Large intestine (tissue), 3 donors: ENCODE results near the gene PHF21A. TPM values are rescaled to one million over a fixed set of nuclear protein-coding genes. Genes with fewer than 3 reads are reported as not detected.
"Not testable (repeated sequence)": the region's sequence is repeated elsewhere in the genome, so short reads cannot be mapped to it uniquely, and the experiment has no call there.

Experiments used
- DNase-seq, 2 donors: peaks; one replicate each; pipeline versions ENCODE4 v3.0.0 to v3.0.0-alpha.2; 2013
- H3K27ac ChIP-seq: one replicate; pipeline ENCODE4 v1.5.1; 2013; ENCODE audit warnings: low read length
- H3K27me3 ChIP-seq: 2 replicates; pipeline ENCODE4 v1.6.1; 2013; ENCODE audit warnings: low read length; ENCODE audit not compliant: control insufficient read depth, insufficient read depth
- H3K36me3 ChIP-seq: 2 replicates; pipeline ENCODE4 v1.6.1; 2013; ENCODE audit warnings: low read length; ENCODE audit not compliant: control insufficient read depth, insufficient read depth
- H3K4me1 ChIP-seq: one replicate; pipeline ENCODE4 v1.6.1; 2013; ENCODE audit warnings: low read length; ENCODE audit not compliant: control insufficient read depth, insufficient read depth
- H3K4me3 ChIP-seq: one replicate; pipeline ENCODE4 v1.5.1; 2013; ENCODE audit warnings: low read length
- H3K9me3 ChIP-seq: one replicate; pipeline ENCODE4 v1.6.1; 2013; ENCODE audit warnings: mild to moderate bottlenecking, low read depth, low read length, moderate library complexity; ENCODE audit not compliant: control insufficient read depth
- WGBS: methylation state at CpG from one replicate; pipeline ENCODE4 v1.1.5; 2013; ENCODE audit warnings: low lambda C conversion rate; ENCODE audit not compliant: insufficient coverage; 5-methylcytosine and 5-hydroxymethylcytosine counted together
- polyA plus RNA-seq: library from polyadenylated mRNA; unstranded; fragments of 120-200 nt; gene quantifications from one replicate; pipeline ENCODE4 v1.2.1, GENCODE V29; 2013

The PHF21A gene
- polyA plus RNA-seq, 1 donor, result 25.6 TPM

DNA sequence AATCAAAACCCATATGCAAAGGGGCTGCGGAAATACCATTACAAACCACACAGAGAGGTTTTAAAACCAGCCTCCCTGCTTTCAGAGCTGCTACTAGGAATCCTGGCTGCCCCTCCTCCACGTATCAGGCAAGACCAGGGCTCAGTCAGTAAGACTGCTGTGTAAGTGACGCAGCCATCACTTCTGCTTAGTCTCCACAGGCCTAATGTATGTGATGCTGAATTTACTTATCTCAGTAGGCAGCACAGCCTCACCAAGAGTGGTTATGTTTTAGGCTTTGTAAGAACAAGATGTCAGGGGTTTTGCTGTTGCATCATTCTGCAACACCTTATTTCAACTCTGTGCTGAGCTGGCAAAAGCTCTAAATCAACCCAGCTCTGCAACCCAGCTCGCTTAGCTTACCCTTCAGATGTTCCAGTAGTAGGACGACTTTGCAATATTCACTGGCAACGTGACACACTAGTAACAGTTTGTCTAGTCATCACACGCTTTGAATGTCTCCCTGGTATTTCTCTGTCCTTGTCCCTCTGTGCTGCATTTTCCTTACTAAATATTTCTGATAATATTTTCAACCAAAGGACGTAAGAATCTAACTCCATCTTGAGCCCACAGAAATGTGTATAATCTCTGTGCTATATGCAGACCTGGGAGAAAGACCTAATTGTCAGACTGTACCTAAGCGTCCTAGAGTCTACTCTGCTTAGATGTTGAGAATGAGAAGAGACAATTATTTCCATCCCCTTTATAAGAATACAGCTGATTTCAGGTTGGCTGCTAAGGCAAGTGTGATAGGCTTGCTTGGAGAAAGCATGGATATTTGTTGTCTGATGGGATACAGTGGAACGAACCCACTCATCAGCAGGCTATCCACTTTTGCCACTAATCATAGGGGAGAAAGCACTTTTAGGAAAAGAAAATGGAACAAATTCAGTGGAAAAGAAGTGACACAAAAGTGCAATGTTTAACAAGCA is 126.6 kb downstream of the PHF21A start:
- no peak for DNase-seq
- no CpG with 5 or more reads among the region's 10 CpGs for WGBS
- no peak overlapping the region for H3K27ac ChIP-seq
- H3K36me3 ChIP-seq, result no peaks in the 10 kb centered on the region
- no peaks in the 10 kb centered on the region for H3K9me3 ChIP-seq
- no peak overlapping the region for H3K4me3 ChIP-seq
- H3K27me3 ChIP-seq, result no peaks in the 10 kb centered on the region
- no peaks in the 10 kb centered on the region for H3K4me1 ChIP-seq

DNA sequence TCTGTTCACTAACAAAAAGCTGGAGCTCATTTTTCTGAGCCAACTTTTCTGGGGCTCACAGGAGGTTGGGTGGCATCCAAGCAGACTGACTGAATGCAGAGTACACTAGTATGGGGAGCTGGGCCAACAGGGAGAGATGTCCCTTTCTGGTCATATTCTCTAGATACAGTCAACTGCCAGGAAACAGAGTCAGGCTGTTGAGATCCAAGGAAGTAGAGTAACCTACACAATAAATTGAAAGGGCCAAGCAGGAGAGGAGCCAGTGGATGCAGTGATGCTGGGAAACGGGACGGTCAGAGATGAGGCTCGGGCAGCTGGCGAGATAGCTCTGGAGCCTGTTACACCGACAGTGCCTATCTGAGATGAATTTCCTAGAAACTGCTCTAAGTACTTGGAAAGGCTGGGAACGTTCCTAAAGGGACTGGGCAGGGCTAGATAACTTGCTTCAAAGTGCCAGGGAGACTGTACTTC is 127.7 kb downstream of the PHF21A start:
- H3K36me3 ChIP-seq, result no peaks in the 10 kb centered on the region
- H3K4me3 ChIP-seq, result no peak overlapping the region
- peak in 1 of 2 donors; percentile 35 for DNase-seq
- no peaks in the 10 kb centered on the region for H3K9me3 ChIP-seq
- no peaks in the 10 kb centered on the region for H3K4me1 ChIP-seq
- no CpG with 5 or more reads among the region's 6 CpGs for WGBS
- peak overlapping the region; percentile 13 for H3K27ac ChIP-seq
- H3K27me3 ChIP-seq, result no peaks in the 10 kb centered on the region

DNA sequence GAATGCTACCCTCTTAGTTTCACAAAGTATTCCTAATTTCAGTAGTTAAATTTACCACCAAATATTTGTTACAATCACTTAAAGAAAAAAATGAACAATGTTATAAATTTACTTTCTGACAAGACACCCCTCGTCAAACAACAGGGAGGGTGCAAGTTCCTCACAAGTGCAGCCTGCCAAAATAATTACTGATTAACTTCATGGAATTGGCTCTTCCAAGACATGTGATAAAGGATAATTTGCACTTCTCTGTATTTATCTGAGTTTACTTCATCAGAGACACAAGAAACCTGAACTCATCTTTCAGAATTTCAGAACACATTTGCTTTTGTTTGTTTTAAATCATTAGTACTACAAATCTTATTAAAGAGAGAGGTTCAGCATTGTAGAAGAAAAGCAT is 132.3 kb downstream of the PHF21A start:
- Histone ChIP-seq H3K27me3 (no peaks in the 10 kb centered on the region), H3K4me1 (no peaks in the 10 kb centered on the region), H3K36me3 (no peaks in the 10 kb centered on the region), H3K9me3 (no peaks in the 10 kb centered on the region), H3K4me3 (no peak overlapping the region), H3K27ac (no peak overlapping the region)
- no peak for DNase-seq
- WGBS, result no CpG with 5 or more reads among the region's 1 CpG

DNA sequence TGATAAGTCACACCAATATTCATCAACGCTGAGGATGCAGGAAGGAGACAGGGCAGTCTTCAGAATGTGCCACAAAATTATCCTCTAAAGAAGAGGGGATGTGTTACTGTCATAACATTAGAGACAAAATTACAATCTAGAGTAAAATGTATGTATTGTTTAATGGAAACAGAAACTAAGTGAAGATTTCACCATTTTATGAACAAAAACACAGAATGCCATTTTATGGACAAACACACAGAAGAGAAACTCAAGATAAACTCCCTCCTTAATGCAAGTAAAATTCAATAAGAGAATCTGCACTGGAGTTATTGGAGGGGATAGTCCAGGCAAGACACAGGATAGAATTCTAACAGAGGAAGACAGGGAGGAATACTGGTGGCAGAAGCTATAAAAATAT is 136.0 kb downstream of the PHF21A start:
- DNase-seq, result no peak
- H3K27me3 ChIP-seq, result no peaks in the 10 kb centered on the region
- no peaks in the 10 kb centered on the region for H3K4me1 ChIP-seq
- no peak overlapping the region for H3K27ac ChIP-seq
- no peaks in the 10 kb centered on the region for H3K36me3 ChIP-seq
- no peak overlapping the region for H3K4me3 ChIP-seq
- no CpG with 5 or more reads among the region's 1 CpG for whole genome bisulfite sequencing
- H3K9me3 ChIP-seq, result no peaks in the 10 kb centered on the region

DNA sequence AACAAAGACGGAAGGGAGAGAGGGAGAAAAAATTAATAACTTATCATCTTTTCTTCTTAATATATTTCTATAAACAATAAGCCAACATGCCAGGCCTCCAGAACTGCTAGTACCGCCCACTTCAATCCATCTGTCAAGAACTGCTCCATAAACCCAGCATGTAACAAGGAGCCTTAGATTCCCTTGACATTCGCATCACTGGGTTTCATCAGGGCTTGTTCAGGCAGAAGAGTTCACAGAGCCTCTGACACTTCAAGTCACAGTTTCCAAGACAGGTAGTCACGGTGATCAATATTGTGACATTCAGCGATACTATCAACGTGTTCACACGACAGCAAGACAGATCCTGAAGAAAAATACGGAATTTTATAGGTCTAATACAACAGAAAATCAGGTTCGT is 137.1 kb downstream of the PHF21A start:
- Histone ChIP-seq H3K36me3 (peaks cover 5% of the 10 kb centered on the region), H3K4me1 (no peaks in the 10 kb centered on the region), H3K4me3 (no peak overlapping the region), H3K27me3 (no peaks in the 10 kb centered on the region), H3K9me3 (no peaks in the 10 kb centered on the region), H3K27ac (no peak overlapping the region)
- WGBS, result 96% methylated on average over 4 of the region's 9 CpGs
- DNase-seq, result no peak

- Histone ChIP-seq H3K4me1 (no peaks in the 10 kb centered on the region), H3K9me3 (no peaks in the 10 kb centered on the region), H3K36me3 (peaks cover 9% of the 10 kb centered on the region), H3K4me3 (no peak overlapping the region), H3K27ac (no peak overlapping the region), H3K27me3 (no peaks in the 10 kb centered on the region)
- no CpG with 5 or more reads among the region's 4 CpGs for WGBS
- DNase-seq, result no peak
These were observed 137.8 kb downstream of the PHF21A start for GRCh38 chr11:45983471-45983845.

DNA sequence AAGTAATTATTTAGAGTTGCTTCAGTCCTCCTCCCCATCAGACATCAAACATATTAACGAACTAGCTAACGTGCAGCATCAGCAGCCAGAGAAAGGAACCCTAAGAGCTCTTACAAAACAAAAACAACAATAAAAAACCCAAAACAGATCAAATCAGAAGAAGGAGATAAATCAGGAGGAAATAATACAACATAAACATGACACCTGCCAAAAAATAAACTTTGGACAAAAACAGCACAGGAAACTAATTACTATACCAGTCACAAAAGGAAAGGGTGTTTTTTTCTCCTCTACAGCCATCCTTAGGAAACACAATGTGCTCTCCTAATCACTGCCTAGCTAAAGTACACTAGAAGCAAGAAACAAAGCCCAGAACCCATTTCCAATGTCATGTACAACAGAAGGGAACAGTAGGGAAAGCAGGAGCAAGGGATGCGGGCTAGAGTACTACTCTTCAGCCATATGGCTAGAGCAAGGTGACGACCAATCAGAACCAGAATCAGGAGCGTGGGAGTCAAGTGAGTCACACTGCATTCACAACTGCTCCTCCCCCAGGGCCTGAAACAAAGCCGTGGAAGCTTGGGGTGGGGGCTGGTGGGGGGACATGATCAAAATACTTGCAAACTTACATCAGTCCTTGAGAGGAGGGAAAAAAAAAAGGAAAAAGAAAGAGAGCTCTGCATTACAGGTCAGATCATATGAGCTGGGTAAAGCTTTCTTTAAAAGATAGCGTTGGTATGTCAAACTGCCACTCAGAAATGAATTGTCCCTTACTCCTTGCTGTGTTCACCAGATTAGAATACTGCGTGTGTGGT is 138.4 kb downstream of the PHF21A start:
- peak in 1 of 2 donors; percentile 22 for DNase-seq
- Histone ChIP-seq H3K4me3 (no peak overlapping the region), H3K27ac (no peak overlapping the region), H3K4me1 (no peaks in the 10 kb centered on the region), H3K27me3 (no peaks in the 10 kb centered on the region), H3K36me3 (peaks cover 10% of the 10 kb centered on the region), H3K9me3 (no peaks in the 10 kb centered on the region)
- WGBS, result 0% methylated on average over 1 of the region's 8 CpGs

GRCh38 chr11:45981826-45982225 is 139.4 kb downstream of the PHF21A start:
- not testable (repeated sequence) for H3K27ac ChIP-seq, H3K27me3 ChIP-seq, H3K9me3 ChIP-seq, DNase-seq, H3K4me1 ChIP-seq, H3K4me3 ChIP-seq
- H3K36me3 ChIP-seq, result peaks cover 12% of the 10 kb centered on the region
- WGBS, result no CpG with 5 or more reads among the region's 5 CpGs

DNA sequence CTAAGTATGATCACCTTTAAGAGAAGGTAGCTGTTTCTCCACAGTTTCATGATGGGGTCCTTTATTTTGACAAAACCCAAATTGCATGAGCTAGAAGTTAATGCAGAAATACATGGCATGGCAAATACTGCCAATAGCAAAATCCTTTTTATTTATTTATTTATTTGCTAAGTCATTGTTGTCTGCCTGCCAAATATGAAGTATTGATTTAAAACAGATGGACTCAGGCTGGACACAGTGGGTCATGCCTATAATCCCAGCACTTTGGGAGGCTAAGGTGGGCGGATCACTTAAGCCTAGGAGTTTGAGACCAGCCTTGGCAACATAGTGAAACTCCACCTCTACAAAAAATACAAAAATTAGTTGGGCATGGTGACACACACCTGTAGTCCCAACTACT is 146.4 kb downstream of the PHF21A start:
- DNase-seq, result no peak
- no CpG with 5 or more reads among the region's 1 CpG for WGBS
- no peaks in the 10 kb centered on the region for H3K27me3 ChIP-seq
- no peaks in the 10 kb centered on the region for H3K9me3 ChIP-seq
- H3K4me1 ChIP-seq, result no peaks in the 10 kb centered on the region
- no peak overlapping the region for H3K4me3 ChIP-seq
- peaks cover 33% of the 10 kb centered on the region for H3K36me3 ChIP-seq
- no peak overlapping the region for H3K27ac ChIP-seq

DNA sequence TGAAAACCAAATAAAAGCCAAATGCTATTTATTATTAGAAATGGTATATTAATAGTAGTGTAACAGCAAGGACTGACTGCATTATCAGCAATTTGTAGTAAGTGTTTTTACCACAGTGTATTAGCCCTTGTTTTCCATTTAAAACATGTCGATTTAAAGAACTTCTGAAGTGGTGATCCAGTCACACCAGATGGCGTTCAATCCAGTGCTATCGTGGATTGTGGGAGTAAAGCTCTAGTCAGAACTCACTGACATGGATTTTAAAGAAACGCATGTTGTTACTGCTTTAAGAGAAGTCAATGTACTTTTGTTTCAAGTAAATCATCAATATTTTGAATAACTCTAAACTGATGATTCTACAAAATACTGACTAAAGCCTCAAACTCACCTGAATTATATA is 147.7 kb downstream of the PHF21A start:
- WGBS, result no CpG with 5 or more reads among the region's 4 CpGs
- no peak for DNase-seq
- H3K27me3 ChIP-seq, result no peaks in the 10 kb centered on the region
- H3K4me3 ChIP-seq, result no peak overlapping the region
- no peaks in the 10 kb centered on the region for H3K4me1 ChIP-seq
- no peak overlapping the region for H3K27ac ChIP-seq
- no peaks in the 10 kb centered on the region for H3K9me3 ChIP-seq
- peaks cover 37% of the 10 kb centered on the region for H3K36me3 ChIP-seq
